GM12801 (cell line): ENCODE results near the gene QKI.

ENCODE experiments used
- TF ChIP-seq, protein P1 (sequence below): IDR thresholded peaks from one replicate; pipeline ENCODE4 v1.5.1; 2011; ENCODE audit warnings: control low read depth; ENCODE audit not compliant: insufficient read length; ENCODE audit errors: extremely low read depth

The QKI gene

DNA sequence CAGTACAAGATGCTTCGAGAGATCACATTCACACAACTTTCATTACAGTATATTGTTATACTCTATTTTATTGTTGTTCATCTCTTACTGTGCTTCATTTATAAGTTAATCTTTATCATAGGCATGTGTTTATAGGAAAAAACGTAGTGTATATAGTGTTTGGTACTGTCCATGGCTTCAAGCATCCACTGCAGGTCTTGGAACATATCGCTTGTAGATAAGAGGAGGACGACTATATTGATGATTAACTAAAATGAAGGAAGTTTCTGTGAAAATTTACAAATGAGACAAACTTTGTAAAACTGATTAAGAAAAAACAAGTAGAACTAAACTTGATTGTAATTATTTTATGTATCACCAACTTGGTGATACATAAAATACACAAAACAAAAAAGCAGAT is 98.5 kb downstream of the QKI start:
- TF ChIP-seq, protein P1, sequence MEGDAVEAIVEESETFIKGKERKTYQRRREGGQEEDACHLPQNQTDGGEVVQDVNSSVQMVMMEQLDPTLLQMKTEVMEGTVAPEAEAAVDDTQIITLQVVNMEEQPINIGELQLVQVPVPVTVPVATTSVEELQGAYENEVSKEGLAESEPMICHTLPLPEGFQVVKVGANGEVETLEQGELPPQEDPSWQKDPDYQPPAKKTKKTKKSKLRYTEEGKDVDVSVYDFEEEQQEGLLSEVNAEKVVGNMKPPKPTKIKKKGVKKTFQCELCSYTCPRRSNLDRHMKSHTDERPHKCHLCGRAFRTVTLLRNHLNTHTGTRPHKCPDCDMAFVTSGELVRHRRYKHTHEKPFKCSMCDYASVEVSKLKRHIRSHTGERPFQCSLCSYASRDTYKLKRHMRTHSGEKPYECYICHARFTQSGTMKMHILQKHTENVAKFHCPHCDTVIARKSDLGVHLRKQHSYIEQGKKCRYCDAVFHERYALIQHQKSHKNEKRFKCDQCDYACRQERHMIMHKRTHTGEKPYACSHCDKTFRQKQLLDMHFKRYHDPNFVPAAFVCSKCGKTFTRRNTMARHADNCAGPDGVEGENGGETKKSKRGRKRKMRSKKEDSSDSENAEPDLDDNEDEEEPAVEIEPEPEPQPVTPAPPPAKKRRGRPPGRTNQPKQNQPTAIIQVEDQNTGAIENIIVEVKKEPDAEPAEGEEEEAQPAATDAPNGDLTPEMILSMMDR = no peak

DNA sequence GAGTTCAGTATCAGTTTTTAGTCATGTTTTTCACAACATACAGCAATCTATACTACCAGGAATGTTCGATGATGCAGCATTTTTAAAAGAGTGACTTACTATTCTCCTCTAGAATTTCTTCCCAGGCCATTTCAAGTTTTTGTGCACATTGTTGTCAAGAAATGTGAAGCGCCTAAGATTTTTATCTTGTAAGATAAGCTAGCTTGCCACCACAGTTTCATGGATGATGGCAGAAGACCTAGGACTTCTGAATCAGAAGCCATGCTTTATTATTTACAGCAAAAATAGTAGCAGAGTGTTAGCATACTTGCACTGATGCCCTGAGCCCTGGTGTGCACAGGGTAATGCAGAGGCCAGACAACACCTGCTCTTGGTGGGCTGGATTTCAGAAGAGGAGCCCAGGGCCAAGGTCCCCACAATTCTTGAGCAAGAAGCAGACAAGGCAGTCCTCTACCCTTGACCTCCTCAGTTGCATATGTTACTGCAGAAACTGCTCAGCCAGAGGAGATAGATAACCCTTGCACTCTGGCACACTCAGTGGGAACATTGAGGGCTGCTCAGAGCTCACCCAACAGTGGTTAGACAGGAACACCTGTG is 99.2 kb downstream of the QKI start:
- TF ChIP-seq, protein P1 = no peak

DNA sequence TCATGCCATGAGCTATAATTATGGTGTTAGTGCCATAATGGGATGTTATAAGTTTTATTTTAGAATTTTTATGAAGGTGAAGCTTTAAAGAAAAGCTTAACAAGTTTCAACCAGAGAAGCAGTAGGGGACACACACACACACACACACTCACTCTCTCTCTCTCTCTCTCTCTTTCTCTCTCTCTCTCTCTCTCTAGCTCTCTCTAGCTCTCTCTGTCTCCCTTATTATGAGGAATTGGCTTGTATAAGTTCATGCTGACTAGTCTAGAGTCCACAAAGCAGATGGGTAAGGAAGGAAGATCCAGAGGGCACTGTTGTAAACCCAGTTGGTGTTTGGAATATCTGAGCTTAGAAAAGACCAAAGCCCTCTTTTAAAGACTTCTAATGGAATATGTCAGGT is 102.4 kb downstream of the QKI start:
- TF ChIP-seq, protein P1 = no peak

DNA sequence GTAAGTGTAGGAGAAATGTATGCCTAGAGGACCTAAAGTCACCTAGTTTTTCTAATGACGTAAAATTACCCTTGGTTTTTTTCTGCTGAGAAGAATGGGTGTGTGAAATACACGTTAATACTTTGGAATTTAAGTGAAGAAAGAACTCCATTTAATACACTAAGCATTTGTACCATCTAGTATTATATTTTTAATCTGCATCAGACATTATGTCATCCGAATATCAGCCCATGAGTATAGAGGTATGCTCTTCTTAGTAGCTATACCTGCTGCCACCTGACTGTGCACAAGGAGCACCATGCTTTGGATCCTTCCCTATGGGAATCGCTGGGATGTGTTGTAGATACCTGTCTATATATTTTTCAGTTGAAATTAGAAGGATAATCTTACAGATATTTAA is 106.4 kb downstream of the QKI start:
- TF ChIP-seq, protein P1 = no peak

DNA sequence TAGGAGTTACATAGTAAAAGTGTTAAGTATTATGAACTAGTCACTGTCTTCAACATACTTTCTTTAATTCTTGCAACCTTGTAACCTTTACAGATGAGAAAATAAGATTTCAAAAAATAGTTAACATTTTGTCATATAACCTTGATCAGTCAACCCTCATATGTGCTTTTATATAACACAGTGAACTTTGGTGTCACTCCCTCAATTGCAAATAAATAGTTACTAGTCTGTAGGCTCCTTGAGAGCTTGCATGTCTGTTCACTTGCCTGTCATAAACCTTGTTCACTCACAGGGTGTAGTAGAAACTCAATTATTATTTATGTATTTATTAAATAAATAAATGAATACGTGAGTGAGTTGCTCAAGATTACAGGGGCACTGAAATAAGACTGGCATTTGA is 107.5 kb downstream of the QKI start:
- TF ChIP-seq, protein P1 = no peak

DNA sequence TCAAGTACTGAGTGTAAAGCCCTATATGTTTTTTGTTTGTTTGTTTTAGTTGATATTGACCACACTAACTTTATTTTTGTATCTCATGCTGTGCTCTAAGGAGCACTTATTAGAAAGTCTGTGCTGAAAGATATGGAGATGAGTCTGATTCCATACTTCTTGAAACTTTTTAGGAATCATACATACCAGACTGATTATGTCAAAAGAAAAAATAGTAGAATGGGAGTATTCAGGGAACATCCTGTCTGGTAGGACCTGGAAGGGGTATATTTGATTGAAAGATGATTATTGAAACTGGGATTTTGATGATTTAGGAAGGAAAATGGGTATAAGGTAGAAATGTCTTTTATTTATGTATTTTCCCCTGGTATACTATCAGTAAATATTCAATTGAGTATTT is 111.4 kb downstream of the QKI start:
- TF ChIP-seq, protein P1 = no peak

DNA sequence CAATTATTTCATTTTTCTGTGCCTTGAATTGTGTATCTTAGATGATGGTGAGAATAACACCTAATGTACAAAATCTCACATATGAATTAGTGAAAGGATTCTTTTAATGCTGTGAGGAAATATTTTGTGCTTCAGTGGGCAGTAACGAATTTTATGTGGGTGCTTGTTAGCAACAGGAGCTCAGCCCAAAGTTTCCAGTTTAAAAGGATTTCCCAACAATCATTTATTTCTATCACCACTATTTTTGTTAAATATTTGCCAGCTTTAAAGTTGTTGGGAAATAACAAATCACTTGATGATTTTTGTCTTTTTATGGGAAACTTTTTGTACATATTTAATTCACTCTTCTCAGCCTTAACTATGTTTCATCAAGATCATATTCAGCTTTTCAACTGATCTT is 111.8 kb downstream of the QKI start:
- TF ChIP-seq, protein P1 = no peak

DNA sequence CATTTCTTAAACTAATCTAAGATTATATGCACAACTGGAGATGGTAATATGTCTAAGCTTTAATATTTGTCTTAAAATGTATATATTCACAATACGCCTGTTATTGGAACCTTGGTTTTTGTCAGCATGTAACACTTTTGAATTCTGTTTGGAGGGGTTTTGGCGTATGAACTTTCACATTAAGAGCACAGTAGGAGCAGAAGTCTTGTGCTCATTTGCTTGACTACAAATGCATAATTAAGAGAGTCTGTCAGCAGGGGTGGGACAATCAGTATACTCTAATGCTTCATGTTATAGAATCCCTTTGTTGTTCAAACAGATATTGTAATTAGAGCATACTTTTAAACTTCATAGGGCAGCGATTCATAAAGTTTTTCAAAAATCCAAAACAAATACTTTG is 112.8 kb downstream of the QKI start:
- TF ChIP-seq, protein P1 = no peak
